HFFc6 (cell line): Measurements from ENCODE around the gene TOMM40. TPM values are rescaled to one million over a fixed set of nuclear protein-coding genes. Genes with fewer than 3 reads are reported as not detected.
A peak's percentile ranks its signal among the peaks of the same experiment; 100 is the strongest.
"Not testable (repeated sequence)": the region's sequence is repeated elsewhere in the genome, so short reads cannot be mapped to it uniquely, and the experiment has no call there.

Source experiments
- DNase-seq: peaks from one replicate; pipeline ENCODE4 v3.0.0-alpha.2; 2018
- H3K27ac Mint-ChIP-seq: 2 replicates; pipeline ENCODE4 v1.8.0; 2020; ENCODE audit warnings: mild to moderate bottlenecking, mixed read lengths
- H3K27me3 Mint-ChIP-seq: 2 replicates; pipeline ENCODE4 v1.8.0; 2021; ENCODE audit warnings: mild to moderate bottlenecking, moderate library complexity, mixed read lengths; ENCODE audit not compliant: insufficient read depth
- H3K36me3 Mint-ChIP-seq: 2 replicates; pipeline ENCODE4 v1.8.0; 2021; ENCODE audit warnings: low read depth, mixed read lengths
- H3K4me1 Mint-ChIP-seq: 2 replicates; pipeline ENCODE4 v1.8.0; 2020; ENCODE audit warnings: low read depth, mixed read lengths
- H3K4me3 Mint-ChIP-seq: 2 replicates; pipeline ENCODE4 v1.8.0; 2020; ENCODE audit warnings: mild to moderate bottlenecking, moderate library complexity, mixed read lengths
- H3K9me3 Mint-ChIP-seq: 2 replicates; pipeline ENCODE4 v1.8.0; 2020; ENCODE audit warnings: mild to moderate bottlenecking, mixed read lengths
- total RNA-seq, 6 experiments: library from RNA; stranded (reverse); fragmentation: NEBNext Ultra II Directional; extraction: Animal tissue kit (Norgen Biotek cat#: 25700); gene quantifications; 2 replicates in 1 of 6; 3 replicates in 5 of 6; pipeline ENCODE4 v1.2.3, GENCODE V29; 2021
- TF ChIP-seq, protein P1 (sequence below): fragments of 200-600 bp; sonication (generic); IDR thresholded peaks from 2 replicates; pipeline ENCODE4 v1.5.0; 2021; ENCODE audit warnings: antibody characterized with exemption, mild to moderate bottlenecking

The TOMM40 gene
- total RNA-seq, 6 experiments from 2014 or later = 79.8 to 107 (median 92.2) TPM

DNA sequence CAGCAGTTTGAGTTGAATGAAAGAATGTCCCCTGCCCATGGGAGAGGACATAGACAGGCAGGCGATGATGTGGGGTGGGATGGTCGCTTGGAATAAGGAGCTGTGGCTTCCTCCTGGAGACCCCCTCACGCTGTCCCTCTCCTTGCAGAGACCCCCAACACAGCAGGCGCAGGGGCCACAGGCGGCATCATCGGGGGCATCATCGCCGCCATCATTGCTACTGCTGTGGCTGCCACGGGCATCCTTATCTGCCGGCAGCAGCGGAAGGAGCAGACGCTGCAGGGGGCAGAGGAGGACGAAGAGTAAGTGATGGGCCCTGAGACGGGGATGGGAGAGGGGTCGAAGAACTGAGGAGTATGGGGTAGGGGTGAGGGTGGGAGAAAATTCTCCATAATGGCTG, 9.0 kb upstream of the TOMM40 start:
- TF ChIP-seq, protein P1, sequence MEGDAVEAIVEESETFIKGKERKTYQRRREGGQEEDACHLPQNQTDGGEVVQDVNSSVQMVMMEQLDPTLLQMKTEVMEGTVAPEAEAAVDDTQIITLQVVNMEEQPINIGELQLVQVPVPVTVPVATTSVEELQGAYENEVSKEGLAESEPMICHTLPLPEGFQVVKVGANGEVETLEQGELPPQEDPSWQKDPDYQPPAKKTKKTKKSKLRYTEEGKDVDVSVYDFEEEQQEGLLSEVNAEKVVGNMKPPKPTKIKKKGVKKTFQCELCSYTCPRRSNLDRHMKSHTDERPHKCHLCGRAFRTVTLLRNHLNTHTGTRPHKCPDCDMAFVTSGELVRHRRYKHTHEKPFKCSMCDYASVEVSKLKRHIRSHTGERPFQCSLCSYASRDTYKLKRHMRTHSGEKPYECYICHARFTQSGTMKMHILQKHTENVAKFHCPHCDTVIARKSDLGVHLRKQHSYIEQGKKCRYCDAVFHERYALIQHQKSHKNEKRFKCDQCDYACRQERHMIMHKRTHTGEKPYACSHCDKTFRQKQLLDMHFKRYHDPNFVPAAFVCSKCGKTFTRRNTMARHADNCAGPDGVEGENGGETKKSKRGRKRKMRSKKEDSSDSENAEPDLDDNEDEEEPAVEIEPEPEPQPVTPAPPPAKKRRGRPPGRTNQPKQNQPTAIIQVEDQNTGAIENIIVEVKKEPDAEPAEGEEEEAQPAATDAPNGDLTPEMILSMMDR = no peak
- Mint-ChIP-seq H3K4me1 (peaks cover 10% of the 10 kb centered on the region), H3K36me3 (peaks cover 12% of the 10 kb centered on the region), H3K27me3 (no peaks in the 10 kb centered on the region; the same call in 1 of the 2 replicates), H3K27ac (peak overlapping the region; percentile 19; the same call in 1 of the 2 replicates), H3K4me3 (no peak overlapping the region), H3K9me3 (no peaks in the 10 kb centered on the region)
- no peak for DNase-seq

DNA sequence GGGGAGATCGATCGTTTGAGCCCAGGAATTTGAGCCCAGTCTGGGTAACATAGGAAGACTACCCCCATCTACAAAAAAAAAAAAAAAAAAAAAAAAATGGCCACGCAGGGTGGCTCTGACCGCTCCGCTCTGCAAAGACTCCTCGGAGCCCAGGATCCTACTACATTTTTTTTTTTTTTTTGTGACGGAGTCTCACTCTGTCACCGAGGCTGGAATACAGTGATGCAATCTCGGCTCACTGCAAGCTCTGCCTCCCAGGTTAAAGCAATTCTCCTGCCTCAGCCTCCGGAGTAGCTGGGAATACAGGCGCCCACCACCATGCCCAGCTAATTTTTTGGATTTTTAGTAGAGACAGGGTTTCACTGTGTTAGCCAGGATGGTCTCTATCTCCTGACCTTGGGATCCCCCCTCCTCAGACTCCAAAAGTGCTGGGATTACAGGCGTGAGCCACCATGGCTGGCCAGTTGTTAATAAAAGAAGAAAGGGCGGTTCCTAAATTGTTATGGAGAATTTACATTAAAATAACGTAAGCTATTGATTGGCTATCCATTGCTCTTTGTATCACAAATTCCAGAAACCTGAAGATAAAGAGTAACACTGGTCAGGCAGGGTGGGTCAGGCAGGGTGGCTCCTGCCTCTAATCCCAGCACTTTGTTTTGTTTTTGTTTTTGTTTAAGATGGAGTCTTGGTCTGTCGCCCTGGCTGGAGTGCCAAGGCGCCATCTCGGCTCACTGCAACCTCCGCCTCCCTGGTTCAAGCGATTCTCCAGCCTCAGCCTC, 8.2 kb upstream of the TOMM40 start:
- Mint-ChIP-seq H3K36me3 (peaks cover 16% of the 10 kb centered on the region), H3K4me1 (peaks cover 10% of the 10 kb centered on the region)
- not testable (repeated sequence) for H3K27ac Mint-ChIP-seq, H3K4me3 Mint-ChIP-seq, DNase-seq, H3K9me3 Mint-ChIP-seq, H3K27me3 Mint-ChIP-seq

DNA sequence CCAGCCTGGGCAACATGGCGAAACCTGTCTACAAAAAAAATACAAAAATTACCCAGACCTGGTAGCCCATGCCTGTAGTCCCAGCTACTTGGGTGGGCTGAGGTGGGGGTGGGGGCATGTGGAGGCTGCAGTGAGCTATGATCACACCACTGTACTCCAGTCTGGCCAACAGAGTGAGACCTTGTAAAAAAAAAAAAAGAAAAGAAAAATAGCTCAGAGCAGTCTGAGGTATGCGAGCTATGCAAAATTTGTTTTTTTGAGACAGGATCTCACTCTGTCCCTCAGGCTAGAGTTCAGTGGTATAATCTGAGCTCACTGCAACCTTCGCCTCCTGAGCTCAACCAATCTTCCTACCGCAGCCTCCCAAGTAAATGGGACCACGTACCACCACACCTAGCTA, 7.1 kb upstream of the TOMM40 start:
- Mint-ChIP-seq H3K36me3 (peaks cover 24% of the 10 kb centered on the region), H3K9me3 (no peaks in the 10 kb centered on the region), H3K4me3 (peak overlapping the region; percentile 45; the same call in 1 of the 2 replicates), H3K4me1 (peaks cover 11% of the 10 kb centered on the region), H3K27me3 (peaks cover under 1% of the 10 kb centered on the region; the same call in 1 of the 2 replicates), H3K27ac (peak overlapping the region; percentile 42; the same call in 1 of the 2 replicates)
- TF ChIP-seq, protein P1 = no peak
- DNase-seq = no peak

DNA sequence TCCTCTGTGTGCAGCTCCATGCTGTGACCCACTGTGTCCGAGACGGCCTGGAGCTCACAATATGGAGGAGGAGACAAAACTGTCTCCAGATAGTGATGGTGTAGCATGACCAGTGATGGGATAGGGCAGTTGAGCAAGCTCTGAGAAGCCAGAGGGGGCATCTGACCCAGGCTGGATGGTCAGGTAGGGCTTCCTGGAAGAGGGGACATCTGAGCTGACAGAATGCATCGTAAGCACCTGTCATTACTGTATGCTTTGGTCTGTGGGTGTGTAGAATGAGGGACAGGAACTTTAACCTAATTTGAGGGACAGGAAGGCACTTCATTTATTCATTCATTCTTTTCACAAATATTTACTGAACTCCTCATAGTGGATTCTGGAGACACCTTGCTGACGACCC, 6.5 kb upstream of the TOMM40 start:
- Mint-ChIP-seq H3K9me3 (no peaks in the 10 kb centered on the region), H3K27ac (peak overlapping the region; percentile 42), H3K36me3 (peaks cover 28% of the 10 kb centered on the region), H3K4me3 (no peak overlapping the region), H3K27me3 (peaks cover 4% of the 10 kb centered on the region; the same call in 1 of the 2 replicates), H3K4me1 (peaks cover 17% of the 10 kb centered on the region)
- DNase-seq = no peak
- TF ChIP-seq, protein P1 = no peak

DNA sequence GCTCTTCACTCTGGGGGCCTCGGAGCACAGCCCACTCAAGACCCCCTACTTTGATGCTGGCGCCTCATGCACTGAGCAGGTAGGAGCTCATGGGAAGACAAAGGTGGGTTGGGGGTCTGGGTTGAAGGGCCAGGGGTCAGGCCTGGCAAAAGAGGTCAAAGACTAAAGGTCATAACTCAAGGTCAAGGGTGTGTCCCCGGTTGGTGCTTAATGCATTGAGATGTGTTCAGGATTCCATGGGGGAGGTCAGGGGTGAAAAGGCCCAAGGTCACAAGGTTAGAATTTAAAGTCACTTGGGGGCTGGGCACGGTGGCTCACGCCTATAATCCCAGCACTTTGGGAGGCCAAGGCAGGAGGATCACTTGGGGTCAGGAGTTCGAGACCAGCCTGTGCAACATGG, 4.9 kb upstream of the TOMM40 start:
- no peak for DNase-seq
- TF ChIP-seq, protein P1 = no peak
- H3K4me3 Mint-ChIP-seq = no peak overlapping the region
- H3K9me3 Mint-ChIP-seq = no peaks in the 10 kb centered on the region
- peaks cover 7% of the 10 kb centered on the region for H3K27me3 Mint-ChIP-seq
- no peak overlapping the region for H3K27ac Mint-ChIP-seq
- H3K36me3 Mint-ChIP-seq = peaks cover 24% of the 10 kb centered on the region
- H3K4me1 Mint-ChIP-seq = peaks cover 23% of the 10 kb centered on the region

DNA sequence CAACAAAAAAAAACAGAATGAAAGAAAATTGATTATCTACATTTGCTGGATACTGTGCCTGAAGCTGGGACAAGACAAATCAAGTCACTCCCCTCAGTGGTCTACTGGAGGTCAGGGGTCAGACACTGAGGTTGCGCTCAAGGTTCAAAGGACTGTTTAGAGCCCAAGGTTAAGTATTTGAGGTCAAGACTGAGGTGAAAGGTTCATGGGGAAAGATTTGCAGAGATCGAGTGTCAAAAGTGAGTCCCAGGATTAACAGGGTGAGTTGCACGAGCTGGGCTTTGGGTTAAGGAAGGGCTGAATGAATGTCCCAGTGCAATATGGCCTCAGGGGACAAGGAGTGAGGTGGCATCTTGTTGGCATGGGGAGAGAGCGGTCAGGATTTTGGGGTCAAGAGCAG, 3.4 kb upstream of the TOMM40 start:
- H3K27ac Mint-ChIP-seq = no peak overlapping the region
- H3K4me3 Mint-ChIP-seq = no peak overlapping the region
- peaks cover 36% of the 10 kb centered on the region for H3K36me3 Mint-ChIP-seq
- TF ChIP-seq, protein P1 = no peak
- H3K27me3 Mint-ChIP-seq = peaks cover 8% of the 10 kb centered on the region
- no peak for DNase-seq
- H3K4me1 Mint-ChIP-seq = peaks cover 36% of the 10 kb centered on the region
- no peaks in the 10 kb centered on the region for H3K9me3 Mint-ChIP-seq

DNA sequence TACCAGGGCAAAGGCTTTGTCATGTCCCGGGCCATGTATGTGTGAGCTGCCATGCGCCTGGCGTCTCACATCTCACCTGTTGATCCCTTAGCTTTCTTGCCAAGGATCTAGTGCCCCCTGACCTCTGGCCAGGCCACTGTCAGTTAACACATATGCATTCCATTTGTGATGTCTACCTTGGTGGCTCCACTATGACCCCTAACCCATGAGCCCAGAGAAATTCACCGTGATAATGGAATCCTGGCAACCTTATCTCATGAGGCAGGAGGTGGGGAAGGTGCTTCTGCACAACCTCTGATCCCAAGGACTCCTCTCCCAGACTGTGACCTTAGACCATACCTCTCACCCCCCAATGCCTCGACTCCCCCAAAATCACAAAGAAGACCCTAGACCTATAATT, 2.7 kb upstream of the TOMM40 start:
- not testable (repeated sequence) for DNase-seq, H3K27me3 Mint-ChIP-seq, H3K9me3 Mint-ChIP-seq, H3K27ac Mint-ChIP-seq, H3K4me3 Mint-ChIP-seq
- Mint-ChIP-seq H3K4me1 (peaks cover 42% of the 10 kb centered on the region), H3K36me3 (peaks cover 42% of the 10 kb centered on the region)
